AG10803 (cell line): ENCODE data around the gene ABCA5.
"Not testable (repeated sequence)": the region's sequence is repeated elsewhere in the genome, so short reads cannot be mapped to it uniquely, and the experiment has no call there.

Experiments used
- DNase-seq: peaks from one replicate; pipeline ENCODE4 v3.0.0; 2010; ENCODE audit warnings: low read depth
- H3K4me3 ChIP-seq: 2 replicates; pipeline ENCODE4 v1.5.1; 2011; ENCODE audit warnings: mild to moderate bottlenecking, low read length, control low read depth
- TF ChIP-seq, protein P1 (sequence below): conservative IDR thresholded peaks from 2 replicates; pipeline ENCODE4 v1.5.1; 2011; ENCODE audit warnings: mild to moderate bottlenecking, low read length, control low read depth, inconsistent platforms

ABCA5 gene

DNA sequence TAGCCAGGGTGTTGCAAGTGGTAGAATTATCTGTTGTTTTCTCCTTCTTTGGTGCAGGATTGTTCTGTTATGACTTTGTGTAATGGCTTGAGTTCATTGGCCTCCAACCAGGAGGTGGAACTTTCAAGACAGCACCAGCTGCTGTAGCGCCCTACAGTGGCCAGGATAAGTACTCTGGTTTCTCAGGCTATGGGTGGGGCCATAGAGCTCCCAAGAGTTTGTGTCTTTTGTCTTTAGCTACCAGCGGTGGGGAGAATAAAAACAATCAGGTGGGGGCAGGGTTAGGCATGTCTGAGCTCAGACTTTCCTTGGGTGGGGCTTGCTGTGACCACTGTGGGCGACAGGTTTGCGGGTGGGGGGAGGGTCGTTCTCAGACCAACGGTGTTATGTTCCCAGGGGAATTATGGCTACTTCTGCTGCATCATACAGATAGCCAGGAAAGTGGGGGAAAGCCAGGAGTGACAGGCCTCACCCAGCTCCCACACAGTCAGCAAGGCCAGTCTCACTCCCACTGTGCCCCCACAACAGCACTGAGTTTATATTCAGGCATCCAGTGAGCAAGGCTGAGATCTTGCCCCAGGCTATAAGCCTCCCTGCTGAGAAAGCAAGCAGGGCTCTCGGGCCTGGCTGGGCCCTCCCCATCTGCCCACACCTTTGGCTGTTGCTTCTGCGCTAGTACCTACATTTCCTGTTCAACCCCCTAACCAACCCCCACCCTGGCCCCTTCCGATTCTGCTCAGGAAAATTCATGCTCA lies 113.7 kb downstream of the ABCA5 start:
- H3K4me3 ChIP-seq: no peak overlapping the region
- TF ChIP-seq, protein P1, sequence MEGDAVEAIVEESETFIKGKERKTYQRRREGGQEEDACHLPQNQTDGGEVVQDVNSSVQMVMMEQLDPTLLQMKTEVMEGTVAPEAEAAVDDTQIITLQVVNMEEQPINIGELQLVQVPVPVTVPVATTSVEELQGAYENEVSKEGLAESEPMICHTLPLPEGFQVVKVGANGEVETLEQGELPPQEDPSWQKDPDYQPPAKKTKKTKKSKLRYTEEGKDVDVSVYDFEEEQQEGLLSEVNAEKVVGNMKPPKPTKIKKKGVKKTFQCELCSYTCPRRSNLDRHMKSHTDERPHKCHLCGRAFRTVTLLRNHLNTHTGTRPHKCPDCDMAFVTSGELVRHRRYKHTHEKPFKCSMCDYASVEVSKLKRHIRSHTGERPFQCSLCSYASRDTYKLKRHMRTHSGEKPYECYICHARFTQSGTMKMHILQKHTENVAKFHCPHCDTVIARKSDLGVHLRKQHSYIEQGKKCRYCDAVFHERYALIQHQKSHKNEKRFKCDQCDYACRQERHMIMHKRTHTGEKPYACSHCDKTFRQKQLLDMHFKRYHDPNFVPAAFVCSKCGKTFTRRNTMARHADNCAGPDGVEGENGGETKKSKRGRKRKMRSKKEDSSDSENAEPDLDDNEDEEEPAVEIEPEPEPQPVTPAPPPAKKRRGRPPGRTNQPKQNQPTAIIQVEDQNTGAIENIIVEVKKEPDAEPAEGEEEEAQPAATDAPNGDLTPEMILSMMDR: no peak
- no peak for DNase-seq

DNA sequence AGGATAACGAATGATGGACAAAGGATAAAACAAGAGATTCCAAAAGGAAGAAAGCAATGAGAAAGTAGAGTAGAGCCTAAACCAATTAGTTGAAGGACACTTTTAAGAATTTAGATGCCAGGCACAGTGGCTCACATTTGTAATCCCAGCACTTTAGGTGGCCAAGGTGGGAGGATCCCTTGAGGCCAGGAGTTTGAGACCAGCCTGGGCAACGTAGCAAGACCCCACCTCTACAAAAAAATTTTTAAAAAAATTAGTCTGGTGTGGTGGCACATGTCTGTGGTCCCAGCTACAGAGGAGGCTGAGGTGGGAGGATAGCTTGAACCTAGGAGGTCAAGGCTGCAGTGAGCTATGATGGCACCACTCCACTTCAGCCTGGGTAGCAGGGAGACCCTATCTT lies 118.3 kb downstream of the ABCA5 start:
- no peak overlapping the region for H3K4me3 ChIP-seq
- DNase-seq: no peak
- TF ChIP-seq, protein P1: no peak

DNA sequence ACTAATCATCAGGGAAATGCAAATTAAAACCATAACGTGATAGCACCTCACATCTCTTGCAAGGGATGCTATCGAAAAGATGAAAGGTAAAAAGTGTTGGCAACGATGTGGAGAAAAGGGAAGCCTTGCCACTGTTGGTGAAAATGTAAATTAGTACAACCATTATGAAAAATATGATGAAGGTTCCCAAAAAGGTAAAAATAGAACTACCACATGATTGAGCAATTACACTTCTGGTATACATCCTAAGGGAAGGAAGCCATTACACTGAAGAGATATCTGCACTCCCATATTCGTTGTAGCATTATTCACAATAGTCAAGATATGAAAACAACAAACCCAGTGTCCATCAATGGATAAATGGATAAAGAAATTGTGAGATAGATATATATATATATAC lies 119.8 kb downstream of the ABCA5 start:
- TF ChIP-seq, protein P1: no peak
- H3K4me3 ChIP-seq: no peak overlapping the region
- no peak for DNase-seq

DNA sequence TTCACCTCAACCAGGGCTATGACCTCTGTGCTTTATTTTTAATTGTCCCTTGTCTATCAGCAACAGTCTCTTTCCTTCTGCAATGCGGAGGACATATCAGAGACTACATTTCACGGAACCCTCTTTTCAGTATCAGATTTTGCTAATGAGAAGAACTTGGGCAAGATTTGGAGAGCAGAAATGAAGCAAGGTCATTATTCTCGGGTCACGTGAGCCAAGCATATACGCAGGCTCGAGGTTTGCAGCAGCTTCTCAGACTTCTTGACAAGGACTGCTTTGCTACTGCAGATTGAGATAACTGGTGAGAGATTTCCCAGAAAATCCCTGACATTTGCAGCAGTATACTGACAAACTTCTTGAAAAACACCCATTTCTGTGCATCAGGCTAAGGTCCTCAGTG lies 128.7 kb downstream of the ABCA5 start:
- no peak for DNase-seq
- H3K4me3 ChIP-seq: no peak overlapping the region
- TF ChIP-seq, protein P1: no peak

DNA sequence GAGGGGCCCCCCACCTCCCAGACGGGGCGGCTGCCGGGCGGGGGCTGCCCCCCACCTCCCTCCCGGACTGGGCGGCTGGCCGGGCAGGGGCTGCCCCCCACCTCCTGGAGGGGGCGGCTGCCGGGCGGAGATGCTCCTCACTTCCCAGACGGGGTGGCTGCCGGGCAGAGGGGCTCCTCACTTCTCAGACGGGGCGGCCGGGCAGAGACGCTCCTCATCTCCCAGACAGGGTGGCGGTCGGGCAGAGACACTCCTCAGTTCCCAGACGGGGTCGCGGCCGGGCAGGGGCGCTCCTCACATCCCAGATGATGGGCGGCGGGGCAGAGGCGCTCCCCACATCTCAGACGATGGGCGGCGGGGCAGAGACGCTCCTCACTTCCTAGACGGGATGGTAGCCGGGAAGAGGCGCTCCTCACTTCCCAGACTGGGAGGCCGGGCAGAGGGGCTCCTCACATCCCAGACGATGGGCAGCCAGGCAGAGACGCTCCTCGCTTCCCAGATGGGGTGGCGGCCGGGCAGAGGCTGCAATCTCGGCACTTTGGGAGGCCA lies 130.8 kb downstream of the ABCA5 start:
- not testable (repeated sequence) for DNase-seq, H3K4me3 ChIP-seq
